Trophoblast cell (in vitro differentiated cells and primary cell): ENCODE measurements around the gene BTNL8.

Experiments
- DNase-seq, 2 donors: peaks; one replicate each; pipeline ENCODE4 v3.0.0-alpha.2; 2016
- H2AFZ ChIP-seq: 2 replicates; pipeline ENCODE4 v1.6.1; 2013; ENCODE audit warnings: low read length, moderate library complexity, mild to moderate bottlenecking; ENCODE audit not compliant: insufficient read depth, poor library complexity
- H2AK5ac ChIP-seq: 2 replicates; pipeline ENCODE4 v1.6.1; 2013; ENCODE audit warnings: mild to moderate bottlenecking, low read length
- H2BK120ac ChIP-seq: 2 replicates; pipeline ENCODE4 v1.6.1; 2013; ENCODE audit warnings: low read length, mild to moderate bottlenecking, moderate library complexity; ENCODE audit not compliant: insufficient read depth, poor library complexity
- H2BK12ac ChIP-seq: 2 replicates; pipeline ENCODE4 v1.6.1; 2013; ENCODE audit warnings: mild to moderate bottlenecking, low read length, moderate library complexity
- H2BK5ac ChIP-seq: 2 replicates; pipeline ENCODE4 v1.6.1; 2013; ENCODE audit warnings: low read length, low read depth, moderate library complexity, mild to moderate bottlenecking; ENCODE audit not compliant: poor library complexity
- H3K14ac ChIP-seq: 2 replicates; pipeline ENCODE4 v1.6.1; 2013; ENCODE audit warnings: mild to moderate bottlenecking, low read length
- H3K18ac ChIP-seq: 2 replicates; pipeline ENCODE4 v1.6.1; 2013; ENCODE audit warnings: mild to moderate bottlenecking, low read length
- H3K23ac ChIP-seq: 2 replicates; pipeline ENCODE4 v1.6.1; 2013; ENCODE audit warnings: low read length
- H3K27ac ChIP-seq: 2 replicates; pipeline ENCODE4 v1.5.1; 2013; ENCODE audit warnings: low read depth, mild to moderate bottlenecking, inconsistent platforms, low read length, moderate library complexity
- H3K27me3 ChIP-seq: 2 replicates; pipeline ENCODE4 v1.6.1; 2013; ENCODE audit warnings: inconsistent platforms, mild to moderate bottlenecking, low read length, moderate library complexity; ENCODE audit not compliant: insufficient read depth
- H3K36me3 ChIP-seq, 2 experiments: 1 replicate in 1 of 2; 2 replicates in 1 of 2; pipeline ENCODE4 v1.6.1; 2013; ENCODE audit warnings: low read length in 2 of 2, mild to moderate bottlenecking in 2 of 2, moderate library complexity in 1 of 2; ENCODE audit not compliant: insufficient read depth in 2 of 2, control insufficient read depth in 1 of 2
- H3K4ac ChIP-seq: 2 replicates; pipeline ENCODE4 v1.6.1; 2013; ENCODE audit warnings: low read depth, mild to moderate bottlenecking, low read length, moderate library complexity
- H3K4me1 ChIP-seq, 2 experiments: 1 replicate in 1 of 2; 2 replicates in 1 of 2; pipeline ENCODE4 v1.6.1; 2013; ENCODE audit warnings: low read length in 2 of 2, mild to moderate bottlenecking in 2 of 2, moderate library complexity in 1 of 2; ENCODE audit not compliant: insufficient read depth in 2 of 2, control insufficient read depth in 1 of 2
- H3K4me2 ChIP-seq: 2 replicates; pipeline ENCODE4 v1.6.1; 2013; ENCODE audit warnings: inconsistent platforms, mild to moderate bottlenecking, low read length, moderate library complexity
- H3K4me3 ChIP-seq: 2 replicates; pipeline ENCODE4 v1.5.1; 2013; ENCODE audit warnings: mild to moderate bottlenecking, low read depth, low read length, inconsistent platforms
- H3K79me1 ChIP-seq: one replicate; pipeline ENCODE4 v1.6.1; 2013; ENCODE audit warnings: low read length
- H3K79me2 ChIP-seq: 2 replicates; pipeline ENCODE4 v1.6.1; 2013; ENCODE audit warnings: low read length, mild to moderate bottlenecking; ENCODE audit not compliant: control insufficient read depth, insufficient read depth, poor library complexity
- H3K9ac ChIP-seq: 2 replicates; pipeline ENCODE4 v1.6.1; 2013; ENCODE audit warnings: mild to moderate bottlenecking, low read length
- H3K9me3 ChIP-seq: 2 replicates; pipeline ENCODE4 v1.6.1; 2013; ENCODE audit warnings: low read depth, mild to moderate bottlenecking, control low read depth, inconsistent platforms, low read length; ENCODE audit not compliant: insufficient read depth
- H4K12ac ChIP-seq: 2 replicates; pipeline ENCODE4 v1.6.1; 2013; ENCODE audit warnings: low read depth, mild to moderate bottlenecking, low read length, moderate library complexity
- H4K8ac ChIP-seq: 2 replicates; pipeline ENCODE4 v1.6.1; 2013; ENCODE audit warnings: low read depth, mild to moderate bottlenecking, low read length, moderate library complexity
- H4K91ac ChIP-seq: one replicate; pipeline ENCODE4 v1.6.1; 2013; ENCODE audit warnings: low read depth, mild to moderate bottlenecking, low read length, moderate library complexity
- WGBS: extraction: QIAGEN DNeasy Blood & Tissue Kit; methylation state at CpG from one replicate; pipeline ENCODE4 v1.1.7; 2013; ENCODE audit warnings: missing lambda C conversion rate; ENCODE audit not compliant: insufficient read length, insufficient coverage; ENCODE audit errors: extremely low coverage; 5-methylcytosine and 5-hydroxymethylcytosine counted together

The BTNL8 gene

GRCh38 chr5:180950291-180950949 is 51.5 kb downstream of the BTNL8 start:
- Histone ChIP-seq H4K91ac (no peak overlapping the region), H3K18ac (no peak overlapping the region), H3K9me3 (no peaks in the 10 kb centered on the region), H4K12ac (no peak overlapping the region), H3K9ac (no peak overlapping the region), H2AFZ (no peak overlapping the region), H2AK5ac (no peak overlapping the region), H3K4me2 (no peak overlapping the region), H3K36me3 (no peaks in the 10 kb centered on the region), H3K4me1 (no peaks in the 10 kb centered on the region), H3K23ac (no peak overlapping the region), H3K27ac (no peak overlapping the region), H2BK120ac (no peak overlapping the region), H3K27me3 (no peaks in the 10 kb centered on the region), H4K8ac (no peak overlapping the region), H3K4ac (no peak overlapping the region), H2BK5ac (no peak overlapping the region), H3K79me2 (no peaks in the 10 kb centered on the region), H3K79me1 (no peaks in the 10 kb centered on the region), H2BK12ac (no peak overlapping the region), H3K4me3 (no peak overlapping the region), H3K14ac (no peak overlapping the region)
- DNase-seq: peak; percentile 7 to 57
- WGBS: no CpG with 5 or more reads among the region's 6 CpGs

- H4K8ac ChIP-seq: no peak overlapping the region
- no peaks in the 10 kb centered on the region for H3K36me3 ChIP-seq
- WGBS: no CpG with 5 or more reads among the region's 5 CpGs
- DNase-seq: no peak
- H2AFZ ChIP-seq: no peak overlapping the region
- no peak overlapping the region for H3K4me2 ChIP-seq
- H3K14ac ChIP-seq: no peak overlapping the region
- H3K18ac ChIP-seq: no peak overlapping the region
- no peak overlapping the region for H4K12ac ChIP-seq
- H3K79me1 ChIP-seq: no peaks in the 10 kb centered on the region
- H4K91ac ChIP-seq: no peak overlapping the region
- H2BK5ac ChIP-seq: no peak overlapping the region
- H3K79me2 ChIP-seq: no peaks in the 10 kb centered on the region
- H3K27me3 ChIP-seq: no peaks in the 10 kb centered on the region
- H2BK12ac ChIP-seq: no peak overlapping the region
- no peak overlapping the region for H3K23ac ChIP-seq
- H3K4me1 ChIP-seq: no peaks in the 10 kb centered on the region
- no peak overlapping the region for H3K9ac ChIP-seq
- no peak overlapping the region for H2AK5ac ChIP-seq
- H3K27ac ChIP-seq: no peak overlapping the region
- no peak overlapping the region for H3K4me3 ChIP-seq
- H2BK120ac ChIP-seq: no peak overlapping the region
- H3K4ac ChIP-seq: no peak overlapping the region
- H3K9me3 ChIP-seq: no peaks in the 10 kb centered on the region
Observed at GRCh38 chr5:180959661-180960060, 60.7 kb downstream of the BTNL8 start.

- no peak overlapping the region for H2AFZ ChIP-seq
- no peak overlapping the region for H3K14ac ChIP-seq
- no peaks in the 10 kb centered on the region for H3K27me3 ChIP-seq
- no peak overlapping the region for H2BK120ac ChIP-seq
- no peaks in the 10 kb centered on the region for H3K79me1 ChIP-seq
- H3K23ac ChIP-seq: no peak overlapping the region
- H3K9ac ChIP-seq: no peak overlapping the region
- H3K36me3 ChIP-seq: no peaks in the 10 kb centered on the region
- no peak overlapping the region for H2AK5ac ChIP-seq
- no peaks in the 10 kb centered on the region for H3K4me1 ChIP-seq
- no peak overlapping the region for H2BK12ac ChIP-seq
- no peak overlapping the region for H3K4me2 ChIP-seq
- H4K8ac ChIP-seq: no peak overlapping the region
- H3K18ac ChIP-seq: no peak overlapping the region
- H2BK5ac ChIP-seq: no peak overlapping the region
- no peak overlapping the region for H3K4me3 ChIP-seq
- no peak overlapping the region for H4K91ac ChIP-seq
- H3K27ac ChIP-seq: no peak overlapping the region
- H3K4ac ChIP-seq: no peak overlapping the region
- no peak overlapping the region for H4K12ac ChIP-seq
- no peaks in the 10 kb centered on the region for H3K9me3 ChIP-seq
- DNase-seq: no peak
- WGBS: no CpG with 5 or more reads among the region's 3 CpGs
- no peaks in the 10 kb centered on the region for H3K79me2 ChIP-seq
Observed at GRCh38 chr5:180960209-180960608, 61.2 kb downstream of the BTNL8 start.

- Histone ChIP-seq H3K4ac (no peak overlapping the region), H3K4me2 (no peak overlapping the region), H3K27me3 (no peaks in the 10 kb centered on the region), H3K23ac (no peak overlapping the region), H3K14ac (no peak overlapping the region), H3K79me2 (no peaks in the 10 kb centered on the region), H3K27ac (no peak overlapping the region), H4K8ac (no peak overlapping the region), H3K36me3 (no peaks in the 10 kb centered on the region), H2AK5ac (no peak overlapping the region), H3K4me1 (no peaks in the 10 kb centered on the region), H2BK120ac (no peak overlapping the region), H2AFZ (no peak overlapping the region), H2BK5ac (no peak overlapping the region), H3K4me3 (peak overlapping the region; percentile 15), H3K18ac (no peak overlapping the region), H4K12ac (no peak overlapping the region), H3K79me1 (no peaks in the 10 kb centered on the region), H2BK12ac (no peak overlapping the region), H4K91ac (no peak overlapping the region), H3K9me3 (peaks cover 11% of the 10 kb centered on the region), H3K9ac (no peak overlapping the region)
- DNase-seq: no peak
- no CpG with 5 or more reads among the region's 23 CpGs for WGBS
Observed at GRCh38 chr5:180969406-180969805, 70.4 kb downstream of the BTNL8 start.
